UCSD-AML1 (cell line): ENCODE data around the gene CAMK2G.

ENCODE experiments used
- DNase-seq: peaks from one replicate; lab custom pipeline; 2025; ENCODE audit not compliant: unreplicated experiment; lab: John Stamatoyannopoulos, UW

Gene CAMK2G

DNA sequence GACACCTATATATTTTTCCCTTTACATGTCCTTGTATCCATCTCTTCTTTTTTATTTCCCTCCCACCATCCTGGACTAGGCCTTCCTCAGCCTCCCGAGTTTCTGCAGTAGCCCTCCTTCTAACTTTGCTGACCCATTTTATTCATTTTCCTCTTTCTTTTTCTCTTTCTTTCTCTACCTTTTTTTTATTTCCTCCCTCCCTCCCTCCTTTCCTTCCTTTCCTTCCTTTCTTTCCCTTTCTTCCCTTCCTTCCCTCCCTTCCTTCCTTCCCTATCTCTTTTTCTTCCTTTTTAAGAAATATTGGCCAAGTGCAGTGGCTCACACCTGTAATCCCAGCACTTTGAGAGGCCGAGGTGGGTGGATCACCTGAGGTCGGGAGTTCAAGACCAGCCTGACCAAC, 9.7 kb upstream of the CAMK2G start:
- DNase-seq = no peak

DNA sequence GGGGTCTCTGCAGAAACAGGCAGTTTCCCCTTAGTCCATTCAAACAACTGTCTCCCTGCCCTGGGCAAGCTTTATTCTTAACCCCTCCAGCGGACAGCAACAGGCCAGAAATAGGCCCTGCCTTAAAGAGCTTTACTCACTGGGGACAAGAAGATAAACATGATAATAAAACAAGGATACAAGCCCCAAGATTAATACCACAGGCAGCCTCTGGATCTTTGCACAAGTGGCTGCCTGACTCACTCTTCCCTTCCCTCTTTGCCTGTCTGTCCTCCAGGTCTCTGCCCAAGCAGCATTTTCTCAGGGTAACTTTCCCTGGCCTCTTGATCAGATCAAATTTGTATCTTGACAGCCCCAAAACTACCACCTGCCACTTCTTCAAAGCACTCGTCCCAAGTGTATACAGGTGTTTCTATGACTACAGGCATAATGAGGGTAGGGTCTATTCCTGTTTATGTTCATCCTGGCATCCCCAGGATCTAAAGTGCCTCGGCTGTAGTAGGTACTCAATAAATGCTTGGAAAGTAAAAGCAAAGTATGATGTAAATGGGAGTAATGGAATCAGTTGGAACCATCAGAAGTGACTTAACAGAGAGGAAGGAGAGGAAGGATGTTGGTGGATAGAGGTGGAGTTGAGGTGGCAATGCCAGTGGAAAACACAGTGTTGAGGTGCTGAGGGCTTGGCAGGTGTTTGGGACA, 7.0 kb upstream of the CAMK2G start:
- no peak for DNase-seq

GRCh38 chr10:73879296-73880173, 5.2 kb upstream of the CAMK2G start:
- peak; percentile 89 for DNase-seq

GRCh38 chr10:73878365-73878764, 4.0 kb upstream of the CAMK2G start:
- DNase-seq = no peak

- DNase-seq = no peak
These were observed 3.3 kb upstream of the CAMK2G start for GRCh38 chr10:73877533-73878160.

- DNase-seq = no peak
These were observed 2.6 kb upstream of the CAMK2G start for GRCh38 chr10:73876971-73877370.

DNA sequence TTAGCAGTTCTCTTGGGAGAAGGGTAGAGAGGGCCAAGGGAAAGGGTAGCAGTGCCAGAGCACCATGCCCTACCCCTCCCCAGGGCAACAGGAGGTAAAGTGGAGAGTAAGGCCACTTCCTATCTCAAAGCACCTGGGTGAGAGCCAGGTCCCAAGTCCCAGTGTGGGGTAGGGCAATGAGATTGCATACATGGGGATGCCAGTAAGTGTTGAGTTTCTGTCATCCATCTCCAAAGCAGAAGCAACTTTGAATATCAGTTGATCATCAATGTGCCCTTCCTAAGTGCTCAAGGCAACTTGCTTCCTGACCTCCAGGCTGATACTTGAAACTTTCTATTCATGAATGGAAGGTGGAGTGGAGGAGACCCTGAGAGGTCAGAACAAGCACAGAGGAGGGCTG, 2.2 kb upstream of the CAMK2G start:
- no peak for DNase-seq

- no peak for DNase-seq
These were observed 1.8 kb upstream of the CAMK2G start for GRCh38 chr10:73876157-73876556.

DNA sequence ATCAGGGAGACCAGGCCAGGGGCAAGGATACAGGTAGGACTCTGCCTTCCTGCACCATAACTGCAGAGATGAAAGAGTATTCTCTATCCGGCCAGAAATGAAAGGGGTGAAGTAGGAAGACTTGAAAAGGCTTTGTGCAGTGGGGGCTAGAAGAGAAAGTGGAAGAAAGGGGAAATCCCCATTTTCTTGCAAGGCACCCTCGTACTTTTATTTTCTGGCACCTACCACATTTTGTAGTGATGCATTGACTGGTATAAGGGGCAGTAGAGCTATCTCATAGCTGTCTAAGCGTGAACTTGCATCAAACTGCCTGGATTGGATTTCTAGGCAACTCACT, 752 bp upstream of the CAMK2G start:
- no peak for DNase-seq

GRCh38 chr10:73873838-73874215, 528 bp downstream of the CAMK2G start:
- DNase-seq = no peak

DNA sequence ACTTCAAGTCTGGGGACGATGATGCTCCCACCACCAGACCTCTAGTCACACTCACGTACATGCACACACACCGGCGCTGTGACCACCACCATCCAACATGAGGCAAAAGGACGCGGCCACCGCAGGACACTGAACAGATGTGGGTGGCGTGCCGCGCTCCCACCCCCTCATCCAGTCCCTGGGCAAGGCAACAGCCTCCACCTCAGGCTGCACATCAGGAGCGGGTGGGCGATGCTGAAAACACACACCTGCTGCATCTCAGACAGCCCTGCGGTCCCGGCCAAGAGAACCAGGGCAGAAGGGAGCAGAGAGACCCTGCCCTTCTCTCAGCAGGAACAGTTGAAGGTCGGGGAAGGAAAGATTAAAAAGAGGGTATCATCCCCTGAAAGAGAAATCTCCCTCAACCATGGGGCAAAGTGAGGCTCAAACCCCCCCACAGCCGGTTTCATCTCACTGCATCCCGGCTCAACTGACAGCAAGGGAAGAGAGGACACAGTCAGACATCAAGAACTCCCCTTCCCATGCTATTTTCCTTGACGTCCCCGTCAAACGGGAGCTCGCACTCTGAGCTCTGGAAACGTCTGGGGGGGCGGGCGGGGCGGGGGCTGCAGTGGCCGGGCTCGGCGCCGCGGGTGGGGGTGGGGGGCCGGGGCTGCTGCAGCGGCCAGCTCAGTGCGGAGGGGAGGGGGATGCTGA, 1.1 kb downstream of the CAMK2G start:
- no peak for DNase-seq

GRCh38 chr10:73872190-73872710, 2.1 kb downstream of the CAMK2G start:
- no peak for DNase-seq

DNA sequence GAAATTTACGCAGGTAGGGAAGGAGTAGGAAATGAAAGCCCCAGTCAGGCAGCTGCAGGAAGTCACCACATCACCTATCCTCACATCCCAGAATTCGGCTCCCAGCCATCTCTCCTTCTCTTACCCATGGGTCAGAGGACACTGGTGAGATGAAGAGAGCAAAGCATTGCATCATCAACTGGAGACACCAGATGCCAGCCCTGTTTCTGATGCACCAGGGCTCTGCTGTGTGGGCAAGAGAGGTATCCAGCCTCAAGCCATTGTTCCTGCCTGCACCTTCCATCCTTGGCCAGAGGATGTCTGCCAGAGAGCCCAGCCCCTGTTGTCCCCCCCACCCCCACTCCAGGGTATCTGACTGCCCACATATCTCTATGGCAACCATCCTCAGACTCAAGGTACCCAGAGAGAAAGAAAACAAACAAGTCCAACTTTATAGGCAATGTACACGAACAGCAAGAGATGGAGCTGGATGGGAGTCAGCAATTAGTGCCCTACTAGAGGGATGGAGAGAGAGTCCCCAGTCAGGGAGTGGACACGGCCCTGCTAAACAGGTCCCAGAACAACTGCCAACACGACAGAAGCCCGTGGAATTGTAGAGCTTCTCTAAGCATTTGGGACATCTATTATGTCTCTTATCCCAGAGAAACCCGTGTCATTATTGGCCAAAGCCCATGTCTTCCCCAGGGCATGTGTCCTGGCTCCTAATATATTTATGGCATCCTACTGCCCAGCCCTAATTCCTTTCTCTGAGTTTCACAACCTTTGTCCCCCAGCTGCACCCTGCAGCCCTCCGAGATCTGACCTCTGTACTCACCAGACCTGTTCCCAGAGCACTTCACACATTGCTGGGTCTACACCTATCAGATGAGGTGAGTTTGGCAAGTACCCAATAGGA, 2.8 kb downstream of the CAMK2G start:
- DNase-seq = no peak

GRCh38 chr10:73868655-73869195, 5.6 kb downstream of the CAMK2G start:
- DNase-seq = no peak

- DNase-seq = no peak
These were observed 6.3 kb downstream of the CAMK2G start for GRCh38 chr10:73867871-73868631.

GRCh38 chr10:73867126-73867807, 7.1 kb downstream of the CAMK2G start:
- peak; percentile 56 for DNase-seq

DNA sequence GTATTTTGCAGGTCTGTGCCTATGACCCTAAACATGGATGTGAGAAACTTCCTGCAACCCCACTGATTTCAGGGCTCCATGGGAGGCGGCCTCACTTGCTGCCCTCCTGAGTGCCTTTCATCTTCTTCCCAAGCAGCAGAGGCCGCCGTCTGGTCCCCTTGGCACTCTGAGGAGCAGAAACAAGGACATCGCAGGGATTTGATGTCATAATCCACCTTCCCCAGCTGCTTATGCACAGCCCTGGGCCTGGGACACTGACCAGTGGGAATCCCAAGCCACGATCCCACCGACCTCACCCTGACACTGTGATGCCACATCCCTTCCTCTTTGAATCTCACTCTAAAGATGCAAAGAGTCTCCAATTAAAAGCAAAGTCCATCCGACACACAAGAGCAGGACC, 7.7 kb downstream of the CAMK2G start:
- no peak for DNase-seq
